HCT116 (cell line): ENCODE results near the gene GHR. TPM values are rescaled to one million over a fixed set of nuclear protein-coding genes. Genes with fewer than 3 reads are reported as not detected.

Experiments
- ATAC-seq: fragments of 200-7000 bp; cut with Tn5 transposase; 2 replicates; pipeline ENCODE4 v1.9.1; 2020; ENCODE audit warnings: mild to moderate bottlenecking, moderate library complexity
- BruUV-seq: library from RNA; stranded (reverse); fragments of 400-500 nt; replicated peaks from 2 replicates; lab custom pipeline; 2021; lab: Mats Ljungman, UMichigan
- CTCF ChIA-PET: fragments of 300-600 bp; sonication (Branson Sonifier 250); formaldehyde crosslinking; loops from one replicate; lab custom pipeline; 2021; ENCODE audit warnings: antibody characterized with exemption; lab: Charles Lee
- POLR2A ChIA-PET: fragments of 300-600, 350-600 bp; sonication (Branson Sonifier 250); formaldehyde crosslinking; loops from one replicate; lab custom pipeline; 2021; ENCODE audit warnings: antibody characterized with exemption; lab: Charles Lee
- RAD21 ChIA-PET, 2 experiments: fragments of 300-600 bp; sonication (Branson Sonifier 250); formaldehyde crosslinking; loops; one replicate each; lab custom pipeline; 2023; ENCODE audit warnings: low total read pairs in 2 of 2; ENCODE audit not compliant: uncharacterized antibody in 2 of 2, unreplicated experiment in 2 of 2, low non-redundant PET in 1 of 2; lab: Charles Lee
- DNase-seq: peaks from one replicate; pipeline ENCODE4 v3.0.0-alpha.2; 2010; ENCODE audit warnings: low read depth, low spot score
- H2AFZ ChIP-seq: fragments of 200-600 bp; shearing (Covaris generic), sonication (generic); 2 replicates; pipeline ENCODE4 v1.6.1; 2017; ENCODE audit warnings: low read depth, mixed run types, mixed read lengths, antibody characterized with exemption, low read length; ENCODE audit not compliant: poor library complexity, severe bottlenecking
- H3K27ac ChIP-seq: 2 replicates; pipeline ENCODE4 v1.5.1; 2012; ENCODE audit warnings: low read depth, low read length
- H3K27me3 ChIP-seq: fragments of 200-600 bp; sonication (generic); 2 replicates; pipeline ENCODE4 v1.6.1; 2016; ENCODE audit warnings: mixed run types, low read length, mixed read lengths; ENCODE audit not compliant: insufficient read depth
- H3K36me3 ChIP-seq, 2 experiments: fragments of 200-500 bp in 1 of 2; fragments of 200-600 bp in 1 of 2; sonication (Bioruptor generic) in 1 of 2; sonication (generic) in 1 of 2; 2 replicates each; pipeline versions ENCODE4 v1.5.1 to v1.6.1; 2014 to 2016; ENCODE audit warnings: low read length in 2 of 2, inconsistent platforms in 1 of 2, mixed read lengths in 1 of 2, mixed run types in 1 of 2; ENCODE audit not compliant: insufficient read depth in 2 of 2, control insufficient read depth in 1 of 2
- H3K4me1 ChIP-seq, 2 experiments: fragments of 200-600 bp in 1 of 2; sonication (generic) in 1 of 2; 2 replicates each; pipeline versions ENCODE4 v1.5.1 to v1.6.1; 2012 to 2017; ENCODE audit warnings: low read length in 2 of 2, inconsistent platforms in 1 of 2, mild to moderate bottlenecking in 1 of 2, mixed read lengths in 1 of 2, mixed run types in 1 of 2, moderate library complexity in 1 of 2; ENCODE audit not compliant: insufficient read depth in 2 of 2, control insufficient read depth in 1 of 2
- H3K4me2 ChIP-seq: fragments of 200-600 bp; sonication (generic); 2 replicates; pipeline ENCODE4 v1.6.1; 2017; ENCODE audit warnings: mixed run types, low read length, mixed read lengths
- H3K4me3 ChIP-seq, 2 experiments: fragments of 200-600 bp in 1 of 2; sonication (generic) in 1 of 2; replicated peaks in 1 of 2; 2 replicates each; pipeline ENCODE4 v1.5.1; 2011 to 2016; ENCODE audit warnings: low read length in 2 of 2, control low read depth in 1 of 2, low read depth in 1 of 2, mild to moderate bottlenecking in 1 of 2, mixed read lengths in 1 of 2, mixed run types in 1 of 2
- H3K79me2 ChIP-seq: fragments of 200-600 bp; sonication (generic); 2 replicates; pipeline ENCODE4 v1.6.1; 2017; ENCODE audit warnings: mild to moderate bottlenecking, mixed run types, low read length, moderate library complexity, mixed read lengths; ENCODE audit not compliant: insufficient read depth
- H3K9ac ChIP-seq: fragments of 200-600 bp; sonication (generic); 2 replicates; pipeline ENCODE4 v1.6.1; 2016; ENCODE audit warnings: low read length, mixed read lengths
- H3K9me2 ChIP-seq: fragments of 200-600 bp; sonication (generic), shearing (Covaris generic); 2 replicates; pipeline ENCODE4 v1.6.1; 2017; ENCODE audit warnings: mixed run types, mild to moderate bottlenecking, moderate library complexity; ENCODE audit not compliant: insufficient read depth
- H3K9me3 ChIP-seq, 2 experiments: fragments of 200-500 bp in 1 of 2; fragments of 200-600 bp in 1 of 2; sonication (Bioruptor generic) in 1 of 2; sonication (generic) in 1 of 2; 2 replicates each; pipeline ENCODE4 v1.6.1; 2014 to 2017; ENCODE audit warnings: low read length in 2 of 2, mixed read lengths in 2 of 2, inconsistent platforms in 1 of 2, low read depth in 1 of 2, mild to moderate bottlenecking in 1 of 2, mixed run types in 1 of 2, moderate library complexity in 1 of 2; ENCODE audit not compliant: control insufficient read depth in 1 of 2, insufficient read depth in 1 of 2
- H4K20me1 ChIP-seq: fragments of 200-600 bp; sonication (generic), shearing (Covaris generic); 2 replicates; pipeline ENCODE4 v1.6.1; 2017; ENCODE audit warnings: mixed run types, mild to moderate bottlenecking, moderate library complexity; ENCODE audit not compliant: insufficient read depth
- CEBPB ChIP-seq: IDR thresholded peaks from 2 replicates; pipeline ENCODE4 v1.6.1; 2012; ENCODE audit warnings: low read depth
- CTCF ChIP-seq, 3 experiments: fragments of 200-600 bp in 1 of 3; sonication (generic) in 1 of 3; IDR thresholded peaks in 2 of 3; conservative IDR thresholded peaks in 1 of 3; 2 replicates each; pipeline ENCODE4 v1.5.1; 2012 to 2017; ENCODE audit warnings: low read depth in 2 of 3, low read length in 2 of 3, antibody characterized with exemption in 1 of 3, borderline replicate concordance in 1 of 3, control low read depth in 1 of 3, mild to moderate bottlenecking in 1 of 3, mixed read lengths in 1 of 3, mixed run types in 1 of 3, moderate library complexity in 1 of 3; ENCODE audit not compliant: insufficient read depth in 1 of 3
- EZH2phosphoT487 ChIP-seq: fragments of 200-600 bp; IDR thresholded peaks from 2 replicates; pipeline ENCODE4 v1.6.1; 2018; ENCODE audit warnings: antibody characterized with exemption, borderline replicate concordance
- FOSL1 ChIP-seq: IDR thresholded peaks from 2 replicates; pipeline ENCODE4 v1.6.1; 2012; ENCODE audit warnings: low read depth
- JUND ChIP-seq: IDR thresholded peaks from 2 replicates; pipeline ENCODE4 v1.6.1; 2012
- POLR2A ChIP-seq: IDR thresholded peaks from 2 replicates; pipeline ENCODE4 v1.7.0; 2011; ENCODE audit warnings: borderline replicate concordance; ENCODE audit not compliant: insufficient read depth, insufficient read length; ENCODE audit errors: extremely low read depth
- RAD21 ChIP-seq: IDR thresholded peaks from 2 replicates; pipeline ENCODE4 v1.6.1; 2012; ENCODE audit warnings: low read depth, mild to moderate bottlenecking
- REST ChIP-seq: IDR thresholded peaks from 2 replicates; pipeline ENCODE4 v1.6.1; 2012; ENCODE audit warnings: low read depth
- SIN3A ChIP-seq: IDR thresholded peaks from 2 replicates; pipeline ENCODE4 v1.6.1; 2012; ENCODE audit warnings: low read depth
- TCF7L2 ChIP-seq: IDR thresholded peaks from 2 replicates; pipeline ENCODE4 v1.7.0; 2011; ENCODE audit warnings: borderline replicate concordance, inconsistent platforms; ENCODE audit not compliant: insufficient read depth, insufficient read length; ENCODE audit errors: extremely low read depth
- YY1 ChIP-seq: IDR thresholded peaks from 2 replicates; pipeline ENCODE4 v1.6.1; 2011; ENCODE audit warnings: low read length, low read depth, moderate library complexity, mild to moderate bottlenecking; ENCODE audit not compliant: insufficient replicate concordance; ENCODE audit errors: extremely low read depth
- intact Hi-C: fragments of 100-400 bp; cut with micrococcal nuclease; formaldehyde crosslinking; loops from 2 replicates; pipeline ENCODE4 v1.10.0; 2022
- total RNA-seq: library from RNA; stranded (reverse); gene quantifications from one replicate; pipeline ENCODE4 v1.2.1, GENCODE V29; 2021; ENCODE audit not compliant: unreplicated experiment

The GHR gene
- total RNA-seq, 1 experiment from 2014 or later: not detected

- DNase-seq (no peak), ATAC-seq (no peak)
- Histone ChIP-seq H3K36me3 (no peaks in the 10 kb centered on the region), H3K4me2 (no peak overlapping the region), H3K9me3 (no peaks in the 10 kb centered on the region), H4K20me1 (no peaks in the 10 kb centered on the region), H3K9me2 (no peaks in the 10 kb centered on the region), H3K9ac (no peak overlapping the region), H3K27me3 (no peaks in the 10 kb centered on the region), H3K79me2 (no peaks in the 10 kb centered on the region), H2AFZ (no peak overlapping the region), H3K4me1 (no peaks in the 10 kb centered on the region), H3K27ac (no peak overlapping the region), H3K4me3 (no peak overlapping the region)
- ChIA-PET CTCF (interaction anchor here (2.3 kb wide), 1 partner anchor 16 kb away, joined by 8 read pairs; no protein-coding TSS in a partner anchor), RAD21 (no interaction called here), POLR2A (no interaction called here)
- TF ChIP-seq FOSL1 (no peak), EZH2phosphoT487 (no peak), SIN3A (no peak), YY1 (no peak), REST (no peak), JUND (no peak), RAD21 (no peak), TCF7L2 (no peak), CEBPB (no peak), CTCF (IDR thresholded peaks at IDR 0.05 in 2 of 3, conservative IDR thresholded peaks at IDR 0.05 in 1 of 3; ENCODE audit: borderline replicate concordance in 1 of 3, insufficient read depth in 1 of 3, low read depth in 2 of 3, low read length in 2 of 3) (no peak), POLR2A (no peak)
- no TSS peak for BruUV-seq
- intact Hi-C loops: no loop called here
Measured at GRCh38 chr5:42751044-42751443, 327.8 kb downstream of the GHR start.
